ENCODE data around the gene APAF1.

Gene APAF1

GRCh38 chr12:98763656-98764055 lies 118.6 kb downstream of the APAF1 start:
- DNase-seq, result no peak

- DNase-seq, result no peak
These were observed 122.2 kb downstream of the APAF1 start for GRCh38 chr12:98767248-98767647.

- no peak for DNase-seq
These were observed 124.0 kb downstream of the APAF1 start for GRCh38 chr12:98769068-98769467.

GRCh38 chr12:98770230-98770629 lies 125.1 kb downstream of the APAF1 start:
- DNase-seq, result no peak

GRCh38 chr12:98771811-98772752 lies 127.0 kb downstream of the APAF1 start:
- DNase-seq, result no peak

- no peak for DNase-seq
These were observed 127.7 kb downstream of the APAF1 start for GRCh38 chr12:98772818-98773217.

- DNase-seq, result no peak
These were observed 135.2 kb downstream of the APAF1 start for GRCh38 chr12:98780261-98780660.

- no peak for DNase-seq
These were observed 138.3 kb downstream of the APAF1 start for GRCh38 chr12:98783420-98783819.
